Measurements from ENCODE around the gene PRSS57. TPM values are rescaled to one million over a fixed set of nuclear protein-coding genes. Genes with fewer than 3 reads are reported as not detected.

Gene PRSS57
- total RNA-seq, 4 donors from 2014 or later = 0.32 TPM; not detected in 3

GRCh38 chr19:640606-641189, 54.6 kb downstream of the PRSS57 start:
- 80 to 83% methylated on average over 28 to 30 of the region's 31 CpGs for WGBS, 2 donors
- intact Hi-C loops (cut with DNase I; ENCODE audit: low total_unique reads) = no loop called here
- DNase-seq (ENCODE audit: low spot score in 2 of 2) = no peak
- H3K4me3 ChIP-seq (ENCODE audit: low read depth, poor library complexity, severe bottlenecking) = no peak overlapping the region
- no peak for TF ChIP-seq POLR2A (IDR thresholded peaks at IDR 0.05)
- TF ChIP-seq CTCF (IDR thresholded peaks at IDR 0.05) = no peak

DNA sequence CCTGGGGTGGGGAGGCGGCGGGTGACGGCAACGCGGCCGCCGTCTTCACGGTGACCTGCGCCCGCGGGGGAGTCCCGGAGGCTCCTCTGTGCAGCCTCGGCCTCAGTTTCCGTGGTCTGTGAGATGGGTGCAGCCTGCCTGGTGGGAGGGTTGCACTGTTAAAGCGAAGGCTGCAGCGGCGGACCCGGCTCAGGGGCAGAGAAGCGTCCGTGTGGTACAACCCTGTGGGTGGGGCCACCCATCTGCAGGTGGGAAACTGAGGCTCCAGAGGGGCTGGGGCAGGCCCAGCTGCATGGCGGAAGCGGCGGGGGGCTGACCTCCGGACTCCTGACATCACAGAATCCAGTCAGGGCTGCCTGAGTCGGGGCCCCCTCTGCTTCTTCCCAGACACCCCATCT, 55.1 kb downstream of the PRSS57 start:
- 36 to 58% methylated on average over 9 to 22 of the region's 25 CpGs for WGBS, 2 donors
- TF ChIP-seq POLR2A (IDR thresholded peaks at IDR 0.05) (no peak), CTCF (IDR thresholded peaks at IDR 0.05) (no peak)
- no peak for DNase-seq (ENCODE audit: low spot score in 2 of 2)
- no peak overlapping the region for H3K4me3 ChIP-seq (ENCODE audit: low read depth, poor library complexity, severe bottlenecking)
- intact Hi-C loops (cut with DNase I; ENCODE audit: low total_unique reads) = no loop called here

- 6 to 13% methylated on average over 38 to 59 of the region's 109 CpGs for WGBS, 2 donors
- H3K4me3 ChIP-seq (ENCODE audit: low read depth, poor library complexity, severe bottlenecking) = peak within 1 kb of the TSS; percentile 3
- intact Hi-C loops (cut with DNase I; ENCODE audit: low total_unique reads) = no loop called here
- DNase-seq (ENCODE audit: low spot score in 2 of 2) = peak; percentile 89 to 99
- TF ChIP-seq POLR2A (IDR thresholded peaks at IDR 0.05) (no peak), CTCF (IDR thresholded peaks at IDR 0.05) (no peak)
These were observed 55.7 kb downstream of the PRSS57 start, which contains the start of gene FGF22 for GRCh38 chr19:639253-640160. Gene FGF22 (plus strand): TSS chr19:639879. CDS start chr19:639926, 47 bp downstream.

DNA sequence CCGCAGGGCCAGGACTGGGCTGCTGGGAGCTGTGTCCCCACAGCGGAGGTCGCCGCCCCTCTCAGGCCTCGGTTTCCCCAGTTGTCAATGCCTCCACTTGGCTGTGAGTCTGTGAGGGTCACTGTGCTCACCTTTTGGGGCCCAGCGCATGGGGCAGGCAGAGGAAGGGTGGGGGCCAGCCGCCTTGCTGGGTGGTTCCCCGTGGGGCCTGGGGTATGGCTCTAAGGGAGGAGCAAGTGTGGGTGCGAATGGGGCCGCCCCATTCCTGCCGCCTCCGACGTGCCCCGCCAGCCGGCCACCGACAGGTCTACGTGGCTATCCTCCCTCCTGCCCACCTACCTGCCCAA, 56.4 kb downstream of the PRSS57 start:
- intact Hi-C loops (cut with DNase I; ENCODE audit: low total_unique reads) = no loop called here
- no peak overlapping the region for H3K4me3 ChIP-seq (ENCODE audit: low read depth, poor library complexity, severe bottlenecking)
- TF ChIP-seq CTCF (IDR thresholded peaks at IDR 0.05) (no peak), POLR2A (IDR thresholded peaks at IDR 0.05) (no peak)
- DNase-seq (ENCODE audit: low spot score in 2 of 2) = no peak
- 34 to 46% methylated on average over 4 to 16 of the region's 17 CpGs for WGBS, 2 donors

Other genes with a start within 250 kb of the PRSS57 start
- gene SHC2, start 234.4 kb downstream of the PRSS57 start, total RNA-seq = 10 to 100 TPM; 14.6 to 25.0 (median 17.8) TPM
- under 1 TPM in 2 of 4 donors, not detected in 2; 0.34 to 0.57 TPM for gene MADCAM1, start 199.0 kb downstream of the PRSS57 start, total RNA-seq
- 10 to 100 TPM; 23.4 to 73.8 (median 62.1) TPM for gene TPGS1, start 188.0 kb downstream of the PRSS57 start, total RNA-seq
- 100 to 1,000 TPM; 129 to 214 (median 140) TPM for gene CDC34, start 163.7 kb downstream of the PRSS57 start, total RNA-seq
- 1 to 10 TPM in 2 of 4 donors, under 1 TPM in 1, not detected in 1; 0.29 to 1.5 (median 1.3) TPM for gene GZMM, start 151.4 kb downstream of the PRSS57 start, total RNA-seq
- 100 to 1,000 TPM; 288 to 344 (median 307) TPM for gene BSG, start 122.9 kb downstream of the PRSS57 start, total RNA-seq
- 1 to 10 TPM in 2 of 4 donors, under 1 TPM in 2; 0.21 to 1.7 (median 1.1) TPM for gene HCN2, start 105.6 kb downstream of the PRSS57 start, total RNA-seq
- gene POLRMT, start 61.9 kb downstream of the PRSS57 start, total RNA-seq = 10 to 100 TPM; 37.8 to 61.1 (median 46.9) TPM
- gene FGF22, start 55.6 kb downstream of the PRSS57 start, total RNA-seq = 10 to 100 TPM; 16.1 to 41.8 (median 25.6) TPM
- gene RNF126, start 32.2 kb downstream of the PRSS57 start, total RNA-seq = 100 to 1,000 TPM in 3 of 4 donors, 10 to 100 TPM in 1; 96.6 to 156 (median 126) TPM
- gene FSTL3, start 19.1 kb downstream of the PRSS57 start, total RNA-seq = 10 to 100 TPM; 14.4 to 51.6 (median 43.5) TPM
- gene PALM, start 13.5 kb upstream of the PRSS57 start, total RNA-seq = 10 to 100 TPM; 25.1 to 92.3 (median 41.9) TPM
- 1 to 10 TPM in 2 of 4 donors, under 1 TPM in 2; 0.08 to 2.8 (median 0.92) TPM for gene MISP, start 55.7 kb upstream of the PRSS57 start, total RNA-seq
- gene PTBP1, start 102.0 kb upstream of the PRSS57 start, total RNA-seq = 100 to 1,000 TPM; 167 to 237 (median 205) TPM
- not detected for gene PLPPR3, start 126.5 kb upstream of the PRSS57 start, total RNA-seq
- under 1 TPM in 2 of 4 donors, not detected in 2; 0.37 to 0.76 TPM for gene AZU1, start 132.4 kb upstream of the PRSS57 start, total RNA-seq
- gene PRTN3, start 145.5 kb upstream of the PRSS57 start, total RNA-seq = under 1 TPM in 1 of 4 donors, not detected in 3; 0.86 TPM
- 1 to 10 TPM in 1 of 4 donors, under 1 TPM in 1, not detected in 2; 0.51 to 1.9 TPM for gene ELANE, start 156.9 kb upstream of the PRSS57 start, total RNA-seq
- 100 to 1,000 TPM; 263 to 871 (median 364) TPM for gene CFD, start 164.2 kb upstream of the PRSS57 start, total RNA-seq
- gene MED16, start 197.7 kb upstream of the PRSS57 start, total RNA-seq = 10 to 100 TPM; 41.7 to 62.3 (median 45.5) TPM
- gene RNU6-9, start 198.0 kb upstream of the PRSS57 start, total RNA-seq = not detected
- gene R3HDM4, start 217.8 kb upstream of the PRSS57 start, total RNA-seq = 10 to 100 TPM; 58.1 to 75.6 (median 65.8) TPM
- gene KISS1R, start 221.9 kb upstream of the PRSS57 start, total RNA-seq = 1 to 10 TPM in 1 of 4 donors, under 1 TPM in 1, not detected in 2; 0.88 to 3.5 TPM
- 1 to 10 TPM; 1.8 to 9.4 (median 5.6) TPM for gene ARID3A, start 230.6 kb upstream of the PRSS57 start, total RNA-seq